ENCODE measurements around the gene DDX51.

DNA sequence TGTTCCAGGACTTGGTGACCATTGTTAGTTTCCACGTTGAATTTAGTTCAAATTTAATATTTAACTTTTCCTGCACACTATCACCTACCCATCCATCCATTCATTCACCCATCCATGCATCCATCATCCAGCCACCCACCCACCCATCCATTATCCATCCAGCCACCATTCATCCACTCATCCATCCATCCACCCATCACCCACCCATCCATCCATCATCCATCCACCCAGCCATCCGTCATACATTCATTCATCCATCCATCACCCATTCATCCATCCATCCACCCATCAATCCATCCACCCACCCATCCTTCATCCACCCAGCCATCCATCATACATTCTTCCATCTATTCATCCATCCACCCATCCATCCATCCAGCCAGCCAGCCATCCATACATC is 22.0 kb upstream of the DDX51 start:
- TF ChIP-seq TAF1 (IDR thresholded peaks at IDR 0.05; ENCODE audit: low read depth) (no peak), CREB1 (IDR thresholded peaks at IDR 0.05; ENCODE audit: low read depth) (no peak), RAD21 (IDR thresholded peaks at IDR 0.05; ENCODE audit: low read depth) (no peak), TEAD4 (IDR thresholded peaks at IDR 0.05) (no peak), EP300 (IDR thresholded peaks at IDR 0.05; ENCODE audit: borderline replicate concordance) (no peak), CEBPB (IDR thresholded peaks at IDR 0.05) (no peak), EGR1 (IDR thresholded peaks at IDR 0.05) (no peak)
- TF ChIP-seq, protein P1, sequence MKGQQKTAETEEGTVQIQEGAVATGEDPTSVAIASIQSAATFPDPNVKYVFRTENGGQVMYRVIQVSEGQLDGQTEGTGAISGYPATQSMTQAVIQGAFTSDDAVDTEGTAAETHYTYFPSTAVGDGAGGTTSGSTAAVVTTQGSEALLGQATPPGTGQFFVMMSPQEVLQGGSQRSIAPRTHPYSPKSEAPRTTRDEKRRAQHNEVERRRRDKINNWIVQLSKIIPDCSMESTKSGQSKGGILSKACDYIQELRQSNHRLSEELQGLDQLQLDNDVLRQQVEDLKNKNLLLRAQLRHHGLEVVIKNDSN (IDR thresholded peaks at IDR 0.05) = no peak
- TF ChIP-seq, protein P2, sequence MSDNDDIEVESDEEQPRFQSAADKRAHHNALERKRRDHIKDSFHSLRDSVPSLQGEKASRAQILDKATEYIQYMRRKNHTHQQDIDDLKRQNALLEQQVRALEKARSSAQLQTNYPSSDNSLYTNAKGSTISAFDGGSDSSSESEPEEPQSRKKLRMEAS (IDR thresholded peaks at IDR 0.05) = no peak
- TF ChIP-seq, protein P3, sequence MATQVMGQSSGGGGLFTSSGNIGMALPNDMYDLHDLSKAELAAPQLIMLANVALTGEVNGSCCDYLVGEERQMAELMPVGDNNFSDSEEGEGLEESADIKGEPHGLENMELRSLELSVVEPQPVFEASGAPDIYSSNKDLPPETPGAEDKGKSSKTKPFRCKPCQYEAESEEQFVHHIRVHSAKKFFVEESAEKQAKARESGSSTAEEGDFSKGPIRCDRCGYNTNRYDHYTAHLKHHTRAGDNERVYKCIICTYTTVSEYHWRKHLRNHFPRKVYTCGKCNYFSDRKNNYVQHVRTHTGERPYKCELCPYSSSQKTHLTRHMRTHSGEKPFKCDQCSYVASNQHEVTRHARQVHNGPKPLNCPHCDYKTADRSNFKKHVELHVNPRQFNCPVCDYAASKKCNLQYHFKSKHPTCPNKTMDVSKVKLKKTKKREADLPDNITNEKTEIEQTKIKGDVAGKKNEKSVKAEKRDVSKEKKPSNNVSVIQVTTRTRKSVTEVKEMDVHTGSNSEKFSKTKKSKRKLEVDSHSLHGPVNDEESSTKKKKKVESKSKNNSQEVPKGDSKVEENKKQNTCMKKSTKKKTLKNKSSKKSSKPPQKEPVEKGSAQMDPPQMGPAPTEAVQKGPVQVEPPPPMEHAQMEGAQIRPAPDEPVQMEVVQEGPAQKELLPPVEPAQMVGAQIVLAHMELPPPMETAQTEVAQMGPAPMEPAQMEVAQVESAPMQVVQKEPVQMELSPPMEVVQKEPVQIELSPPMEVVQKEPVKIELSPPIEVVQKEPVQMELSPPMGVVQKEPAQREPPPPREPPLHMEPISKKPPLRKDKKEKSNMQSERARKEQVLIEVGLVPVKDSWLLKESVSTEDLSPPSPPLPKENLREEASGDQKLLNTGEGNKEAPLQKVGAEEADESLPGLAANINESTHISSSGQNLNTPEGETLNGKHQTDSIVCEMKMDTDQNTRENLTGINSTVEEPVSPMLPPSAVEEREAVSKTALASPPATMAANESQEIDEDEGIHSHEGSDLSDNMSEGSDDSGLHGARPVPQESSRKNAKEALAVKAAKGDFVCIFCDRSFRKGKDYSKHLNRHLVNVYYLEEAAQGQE (IDR thresholded peaks at IDR 0.05; ENCODE audit: low read depth) = no peak
